DND-41 (cell line): ENCODE data around the gene SLC24A3.

Experiments used
- ATAC-seq: fragments of 200-7000 bp; cut with Tn5 transposase; 3 replicates; pipeline ENCODE4 v1.9.1; 2021; ENCODE audit warnings: low read depth; ENCODE audit not compliant: insufficient read depth
- DNase-seq: peaks from one replicate; pipeline ENCODE4 v3.0.0-alpha.2; 2020
- H2AFZ ChIP-seq: 2 replicates; pipeline ENCODE4 v1.6.0; 2012; ENCODE audit warnings: low read depth, low read length
- H3K27ac ChIP-seq: 2 replicates; pipeline ENCODE4 v1.5.1; 2012; ENCODE audit warnings: low read length, inconsistent platforms
- H3K27me3 ChIP-seq: fragments of 200-600 bp; sonication (generic); 2 replicates; pipeline ENCODE4 v1.6.0; 2012; ENCODE audit warnings: low read length, mild to moderate bottlenecking, inconsistent platforms; ENCODE audit not compliant: insufficient read depth, poor library complexity
- H3K36me3 ChIP-seq: 2 replicates; pipeline ENCODE4 v1.5.1; 2012; ENCODE audit warnings: low read length, inconsistent platforms; ENCODE audit not compliant: insufficient read depth
- H3K4me1 ChIP-seq: 2 replicates; pipeline ENCODE4 v1.5.1; 2012; ENCODE audit warnings: mild to moderate bottlenecking, low read length; ENCODE audit not compliant: insufficient read depth
- H3K4me2 ChIP-seq: 2 replicates; pipeline ENCODE4 v1.6.0; 2012; ENCODE audit warnings: mild to moderate bottlenecking, moderate library complexity, low read length, inconsistent platforms; ENCODE audit not compliant: insufficient read depth
- H3K4me3 ChIP-seq, 2 experiments: fragments of 200-600 bp in 1 of 2; shearing (Covaris generic) in 1 of 2; 2 replicates each; pipeline ENCODE4 v1.5.1; 2012 to 2016; ENCODE audit warnings: inconsistent platforms in 2 of 2, low read length in 2 of 2, mild to moderate bottlenecking in 2 of 2, low read depth in 1 of 2, moderate library complexity in 1 of 2
- H3K79me2 ChIP-seq: 2 replicates; pipeline ENCODE4 v1.6.0; 2012; ENCODE audit warnings: low read length, inconsistent platforms; ENCODE audit not compliant: insufficient read depth
- H3K9ac ChIP-seq: 2 replicates; pipeline ENCODE4 v1.6.0; 2012; ENCODE audit warnings: low read depth, mild to moderate bottlenecking, inconsistent platforms, low read length, moderate library complexity
- H3K9me3 ChIP-seq: 2 replicates; pipeline ENCODE4 v1.5.1; 2012; ENCODE audit warnings: low read length, moderate library complexity, mild to moderate bottlenecking, inconsistent platforms; ENCODE audit not compliant: insufficient read depth, severe bottlenecking
- H4K20me1 ChIP-seq: 2 replicates; pipeline ENCODE4 v1.6.0; 2012; ENCODE audit warnings: low read length; ENCODE audit not compliant: insufficient read depth
- EZH2 ChIP-seq: IDR thresholded peaks from 3 replicates; pipeline ENCODE4 v1.6.1; 2012; ENCODE audit warnings: borderline replicate concordance, low read depth, mild to moderate bottlenecking, moderate library complexity, low read length, inconsistent platforms; ENCODE audit not compliant: severe bottlenecking
- TF ChIP-seq, protein P1 (sequence below): IDR thresholded peaks from 2 replicates; pipeline ENCODE4 v1.5.1; 2012; ENCODE audit warnings: borderline replicate concordance, low read length, moderate library complexity, mild to moderate bottlenecking; ENCODE audit not compliant: poor library complexity, severe bottlenecking; ENCODE audit errors: extremely low read depth

The SLC24A3 gene

GRCh38 chr20:19540392-19540791 is 327.9 kb downstream of the SLC24A3 start:
- H3K9ac ChIP-seq = no peak overlapping the region
- no peaks in the 10 kb centered on the region for H4K20me1 ChIP-seq
- no peak overlapping the region for H2AFZ ChIP-seq
- H3K27me3 ChIP-seq = no peaks in the 10 kb centered on the region
- ATAC-seq (no peak), DNase-seq (no peak)
- H3K36me3 ChIP-seq = no peaks in the 10 kb centered on the region
- TF ChIP-seq, protein P1, sequence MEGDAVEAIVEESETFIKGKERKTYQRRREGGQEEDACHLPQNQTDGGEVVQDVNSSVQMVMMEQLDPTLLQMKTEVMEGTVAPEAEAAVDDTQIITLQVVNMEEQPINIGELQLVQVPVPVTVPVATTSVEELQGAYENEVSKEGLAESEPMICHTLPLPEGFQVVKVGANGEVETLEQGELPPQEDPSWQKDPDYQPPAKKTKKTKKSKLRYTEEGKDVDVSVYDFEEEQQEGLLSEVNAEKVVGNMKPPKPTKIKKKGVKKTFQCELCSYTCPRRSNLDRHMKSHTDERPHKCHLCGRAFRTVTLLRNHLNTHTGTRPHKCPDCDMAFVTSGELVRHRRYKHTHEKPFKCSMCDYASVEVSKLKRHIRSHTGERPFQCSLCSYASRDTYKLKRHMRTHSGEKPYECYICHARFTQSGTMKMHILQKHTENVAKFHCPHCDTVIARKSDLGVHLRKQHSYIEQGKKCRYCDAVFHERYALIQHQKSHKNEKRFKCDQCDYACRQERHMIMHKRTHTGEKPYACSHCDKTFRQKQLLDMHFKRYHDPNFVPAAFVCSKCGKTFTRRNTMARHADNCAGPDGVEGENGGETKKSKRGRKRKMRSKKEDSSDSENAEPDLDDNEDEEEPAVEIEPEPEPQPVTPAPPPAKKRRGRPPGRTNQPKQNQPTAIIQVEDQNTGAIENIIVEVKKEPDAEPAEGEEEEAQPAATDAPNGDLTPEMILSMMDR = no peak
- no peak for TF ChIP-seq EZH2
- H3K9me3 ChIP-seq = no peaks in the 10 kb centered on the region
- no peak overlapping the region for H3K4me3 ChIP-seq
- H3K4me2 ChIP-seq = no peak overlapping the region
- H3K27ac ChIP-seq = no peak overlapping the region
- H3K4me1 ChIP-seq = no peaks in the 10 kb centered on the region
- H3K79me2 ChIP-seq = no peaks in the 10 kb centered on the region

- H3K4me3 ChIP-seq = no peak overlapping the region
- DNase-seq = no peak
- no peaks in the 10 kb centered on the region for H3K9me3 ChIP-seq
- TF ChIP-seq EZH2 = no peak
- TF ChIP-seq, protein P1 = no peak
- H2AFZ ChIP-seq = no peak overlapping the region
- no peaks in the 10 kb centered on the region for H3K27me3 ChIP-seq
- H3K36me3 ChIP-seq = no peaks in the 10 kb centered on the region
- no peaks in the 10 kb centered on the region for H3K79me2 ChIP-seq
- ATAC-seq = no peak
- no peaks in the 10 kb centered on the region for H3K4me1 ChIP-seq
- H4K20me1 ChIP-seq = no peaks in the 10 kb centered on the region
- H3K4me2 ChIP-seq = no peak overlapping the region
- H3K27ac ChIP-seq = no peak overlapping the region
- no peak overlapping the region for H3K9ac ChIP-seq
These were observed 330.7 kb downstream of the SLC24A3 start for GRCh38 chr20:19543101-19543500.

- Histone ChIP-seq H3K27ac (no peak overlapping the region), H3K27me3 (no peaks in the 10 kb centered on the region), H2AFZ (no peak overlapping the region), H3K9ac (no peak overlapping the region), H3K4me1 (no peaks in the 10 kb centered on the region), H3K4me3 (no peak overlapping the region), H3K79me2 (no peaks in the 10 kb centered on the region), H3K36me3 (no peaks in the 10 kb centered on the region), H3K4me2 (no peak overlapping the region), H4K20me1 (no peaks in the 10 kb centered on the region), H3K9me3 (no peaks in the 10 kb centered on the region)
- no peak for TF ChIP-seq EZH2
- TF ChIP-seq, protein P1 = no peak
- DNase-seq (no peak), ATAC-seq (no peak)
These were observed 332.2 kb downstream of the SLC24A3 start for GRCh38 chr20:19544684-19545083.

- H2AFZ ChIP-seq = no peak overlapping the region
- no peaks in the 10 kb centered on the region for H3K79me2 ChIP-seq
- no peak overlapping the region for H3K27ac ChIP-seq
- no peak for ATAC-seq
- H3K4me1 ChIP-seq = no peaks in the 10 kb centered on the region
- H3K9ac ChIP-seq = no peak overlapping the region
- H4K20me1 ChIP-seq = no peaks in the 10 kb centered on the region
- no peaks in the 10 kb centered on the region for H3K9me3 ChIP-seq
- H3K27me3 ChIP-seq = no peaks in the 10 kb centered on the region
- H3K36me3 ChIP-seq = no peaks in the 10 kb centered on the region
- H3K4me3 ChIP-seq = no peak overlapping the region
- no peak for TF ChIP-seq EZH2
- no peak for DNase-seq
- no peak overlapping the region for H3K4me2 ChIP-seq
These were observed 334.2 kb downstream of the SLC24A3 start for GRCh38 chr20:19546648-19547047.
